Lung (tissue), 12 donors: ENCODE measurements around the gene NR4A3. TPM values are rescaled to one million over a fixed set of nuclear protein-coding genes. Genes with fewer than 3 reads are reported as not detected.

Experiments
- ATAC-seq: fragments of 200-7000 bp; cut with Tn5 transposase; one replicate; pipeline ENCODE4 v1.9.1; 2020; ENCODE audit warnings: moderate number of reproducible peaks; ENCODE audit not compliant: insufficient read depth, low FRiP score
- DNase-seq, 3 donors: peaks; one replicate each; pipeline ENCODE4 v3.0.0-alpha.2; 2013 to 2017
- H3K27ac ChIP-seq, 2 donors: one replicate each; pipeline ENCODE4 v1.5.1; 2013; ENCODE audit warnings: mild to moderate bottlenecking in 2 of 2, moderate library complexity in 2 of 2, control low read depth in 1 of 2, inconsistent platforms in 1 of 2, low read depth in 1 of 2, low read length in 1 of 2
- H3K27me3 ChIP-seq, 3 donors: one replicate each; pipeline ENCODE4 v1.5.1; 2013; ENCODE audit warnings: low read length in 2 of 3; ENCODE audit not compliant: control insufficient read depth in 3 of 3, insufficient read depth in 3 of 3
- H3K36me3 ChIP-seq, 4 donors: one replicate each; pipeline ENCODE4 v1.5.1; 2013; ENCODE audit warnings: low read length in 4 of 4, mild to moderate bottlenecking in 1 of 4, moderate library complexity in 1 of 4; ENCODE audit not compliant: control insufficient read depth in 4 of 4, insufficient read depth in 4 of 4
- H3K4me1 ChIP-seq, 5 donors: one replicate each; pipeline ENCODE4 v1.5.1; 2013; ENCODE audit warnings: low read length in 5 of 5, mild to moderate bottlenecking in 2 of 5, moderate library complexity in 1 of 5; ENCODE audit not compliant: control insufficient read depth in 5 of 5, insufficient read depth in 5 of 5
- H3K4me3 ChIP-seq: one replicate; pipeline ENCODE4 v1.5.1; 2013; ENCODE audit warnings: mild to moderate bottlenecking, control low read depth, moderate library complexity
- H3K9ac ChIP-seq, 2 donors: one replicate each; pipeline ENCODE4 v1.5.1; 2013; ENCODE audit warnings: low read length in 2 of 2, control low read depth in 1 of 2; ENCODE audit not compliant: insufficient read depth in 1 of 2
- H3K9me3 ChIP-seq, 4 donors: one replicate each; pipeline ENCODE4 v1.5.1; 2013; ENCODE audit warnings: low read length in 3 of 4, mild to moderate bottlenecking in 1 of 4, moderate library complexity in 1 of 4; ENCODE audit not compliant: control insufficient read depth in 4 of 4, insufficient read depth in 3 of 4
- CTCF ChIP-seq: IDR thresholded peaks from 2 replicates; pipeline ENCODE4 v1.5.1; 2012; ENCODE audit warnings: mild to moderate bottlenecking; ENCODE audit errors: control extremely low read depth, extremely low read depth
- WGBS, 2 donors: extraction: QIAGEN DNeasy Blood & Tissue Kit; methylation state at CpG; one replicate each; pipeline ENCODE4 v1.1.7; 2013; 5-methylcytosine and 5-hydroxymethylcytosine counted together
- polyA plus RNA-seq, 2 donors: library from polyadenylated mRNA; stranded (reverse); fragments of 200-250 nt; gene quantifications; one replicate each; pipeline ENCODE4 v1.2.1, GENCODE V29; 2013
- total RNA-seq, 2 donors: library from RNA; depleted of rRNA in 1 of 2; stranded (reverse); fragments of >200 nt in 1 of 2; gene quantifications; one replicate each; pipeline ENCODE4 v1.2.1, GENCODE V29; 2014 to 2021
- donor health status: control.
- donor health status: control.
- donor health status: Bipolar disorder and iron deficiency.
- donor health status: healthy.
- donor health status: DM: yes; HTN: yes; CAD: no.

NR4A3 gene
- total and polyA plus RNA-seq, 4 donors, result 2.3 to 11.7 (median 2.6) TPM

GRCh38 chr9:99807956-99808355 lies 13.7 kb upstream of the NR4A3 start:
- Histone ChIP-seq H3K27ac (no peak overlapping the region), H3K27me3 (no peaks in the 10 kb centered on the region), H3K4me3 (no peak overlapping the region), H3K36me3 (no peaks in the 10 kb centered on the region), H3K9me3 (no peaks in the 10 kb centered on the region), H3K9ac (no peak overlapping the region), H3K4me1 (peaks cover 0 to 2% (median 0%) of the 10 kb centered on the region in 5 donors)
- no peak for TF ChIP-seq CTCF
- ATAC-seq, result no peak
- DNase-seq, result no peak

GRCh38 chr9:99808454-99808853 lies 13.2 kb upstream of the NR4A3 start:
- H3K36me3 ChIP-seq, result no peaks in the 10 kb centered on the region
- no peaks in the 10 kb centered on the region for H3K9me3 ChIP-seq
- no peak overlapping the region for H3K4me3 ChIP-seq
- DNase-seq, result no peak
- H3K4me1 ChIP-seq, result peaks cover 0 to 2% (median 0%) of the 10 kb centered on the region in 5 donors
- no peak for TF ChIP-seq CTCF
- no peaks in the 10 kb centered on the region for H3K27me3 ChIP-seq
- ATAC-seq, result no peak
- H3K27ac ChIP-seq, result no peak overlapping the region
- no peak overlapping the region for H3K9ac ChIP-seq
- WGBS, 2 donors, result 48 to 73% methylated on average over 2 of the region's 2 CpGs

- H3K4me1 ChIP-seq, result peaks cover 0 to 2% (median 0%) of the 10 kb centered on the region in 5 donors
- DNase-seq (no peak), ATAC-seq (no peak)
- no peak overlapping the region for H3K9ac ChIP-seq
- peaks cover 0 to 2% (median 0%) of the 10 kb centered on the region in 4 donors for H3K9me3 ChIP-seq
- TF ChIP-seq CTCF, result no peak
- H3K4me3 ChIP-seq, result no peak overlapping the region
- no peaks in the 10 kb centered on the region for H3K27me3 ChIP-seq
- no peaks in the 10 kb centered on the region for H3K36me3 ChIP-seq
- H3K27ac ChIP-seq, result no peak overlapping the region
These were observed 11.9 kb upstream of the NR4A3 start for GRCh38 chr9:99809586-99810319.

GRCh38 chr9:99811172-99811571 lies 10.5 kb upstream of the NR4A3 start:
- 0% methylated on average over 1 of the region's 1 CpG for WGBS, 2 donors
- Histone ChIP-seq H3K4me3 (no peak overlapping the region), H3K9ac (no peak overlapping the region), H3K36me3 (no peaks in the 10 kb centered on the region), H3K27ac (no peak overlapping the region), H3K9me3 (peaks cover 0 to 2% (median 0%) of the 10 kb centered on the region in 4 donors), H3K27me3 (no peaks in the 10 kb centered on the region), H3K4me1 (peaks cover 0 to 6% (median 0%) of the 10 kb centered on the region in 5 donors)
- TF ChIP-seq CTCF, result no peak
- ATAC-seq (no peak), DNase-seq (no peak)
